HG02885 (cell line): Measurements from ENCODE around the gene CACNB4.
"Not testable (repeated sequence)": the region's sequence is repeated elsewhere in the genome, so short reads cannot be mapped to it uniquely, and the experiment has no call there.

Experiments used
- ATAC-seq: cut with Tn5 transposase; IDR thresholded peaks from one replicate; pipeline ENCODE4 v1.9.1; 2021; ENCODE audit warnings: mild to moderate bottlenecking; ENCODE audit not compliant: unreplicated experiment, poor library complexity

Gene CACNB4

GRCh38 chr2:152028182-152028862, 70.5 kb downstream of the CACNB4 start:
- peak; percentile 40 for ATAC-seq

- peak; percentile 95 for ATAC-seq
These were observed 73.1 kb downstream of the CACNB4 start for GRCh38 chr2:152025678-152026287.

- ATAC-seq: no peak
These were observed 74.4 kb downstream of the CACNB4 start for GRCh38 chr2:152024477-152024876.

GRCh38 chr2:152022090-152022489, 76.8 kb downstream of the CACNB4 start:
- no peak for ATAC-seq

DNA sequence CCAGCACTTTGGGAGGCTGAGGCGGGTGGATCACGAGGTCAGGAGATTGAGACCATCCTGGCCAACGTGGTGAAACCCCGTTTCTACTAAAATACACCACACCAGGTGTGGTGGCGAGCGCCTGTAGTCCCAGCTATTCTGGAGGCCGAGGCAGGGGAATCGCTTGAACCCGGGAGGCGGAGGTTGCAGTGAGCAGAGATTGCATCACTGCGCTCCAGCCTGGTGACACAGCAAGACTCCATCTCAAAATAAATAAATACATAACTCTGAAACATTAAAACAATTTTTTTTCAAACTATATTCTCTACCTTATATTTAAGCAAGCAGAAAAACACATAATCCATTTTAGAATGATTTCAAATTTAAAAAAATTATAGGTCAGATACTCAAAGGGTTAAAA, 77.8 kb downstream of the CACNB4 start:
- ATAC-seq: not testable (repeated sequence)

DNA sequence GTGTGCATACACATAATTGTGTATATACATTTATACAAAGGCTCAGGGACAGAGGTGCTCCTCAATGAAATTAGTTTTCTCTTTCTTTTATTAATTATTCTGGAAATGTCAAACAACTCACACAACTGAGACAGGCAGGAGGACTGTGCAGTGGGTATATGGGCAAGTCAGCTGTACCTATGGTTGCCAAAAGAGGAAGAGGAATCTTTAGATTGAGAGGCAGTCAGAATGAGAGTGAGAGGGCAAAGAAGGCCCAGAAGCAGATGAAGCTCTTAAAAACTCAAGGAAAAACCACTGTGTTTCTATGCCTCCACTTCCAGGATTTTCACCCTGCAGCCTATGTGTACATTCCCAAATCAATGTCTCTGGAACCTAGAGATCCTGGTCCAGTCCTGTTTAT, 79.1 kb downstream of the CACNB4 start:
- ATAC-seq: no peak

- ATAC-seq: no peak
These were observed 82.4 kb downstream of the CACNB4 start for GRCh38 chr2:152016181-152017120.

GRCh38 chr2:152015552-152015951, 83.3 kb downstream of the CACNB4 start:
- ATAC-seq: no peak

- no peak for ATAC-seq
These were observed 86.1 kb downstream of the CACNB4 start for GRCh38 chr2:152012697-152013096.

- no peak for ATAC-seq
These were observed 87.1 kb downstream of the CACNB4 start for GRCh38 chr2:152011724-152012123.

GRCh38 chr2:152005607-152006006, 93.2 kb downstream of the CACNB4 start:
- no peak for ATAC-seq

DNA sequence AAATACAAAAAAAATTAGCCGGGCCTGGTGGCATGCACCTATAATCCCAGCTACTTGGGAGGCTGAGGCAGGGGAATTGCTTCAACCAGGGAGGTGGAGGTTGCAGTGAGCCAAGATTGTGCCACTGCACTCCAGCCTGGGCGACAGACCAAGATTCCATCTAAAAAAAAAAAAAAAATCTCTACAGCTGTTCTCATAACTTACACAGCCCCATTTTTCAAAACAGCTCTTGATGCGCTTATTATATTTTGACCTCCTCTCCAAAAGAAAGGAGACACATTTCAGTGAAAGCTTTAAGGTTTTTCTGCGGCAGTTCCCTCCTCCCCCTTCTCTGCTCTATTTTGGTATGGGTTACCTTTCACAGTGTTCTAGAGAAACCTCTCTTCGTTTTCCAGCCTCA, 95.6 kb downstream of the CACNB4 start:
- ATAC-seq: not testable (repeated sequence)

- ATAC-seq: peak; percentile 81
These were observed 99.8 kb downstream of the CACNB4 start for GRCh38 chr2:151999053-151999452.

DNA sequence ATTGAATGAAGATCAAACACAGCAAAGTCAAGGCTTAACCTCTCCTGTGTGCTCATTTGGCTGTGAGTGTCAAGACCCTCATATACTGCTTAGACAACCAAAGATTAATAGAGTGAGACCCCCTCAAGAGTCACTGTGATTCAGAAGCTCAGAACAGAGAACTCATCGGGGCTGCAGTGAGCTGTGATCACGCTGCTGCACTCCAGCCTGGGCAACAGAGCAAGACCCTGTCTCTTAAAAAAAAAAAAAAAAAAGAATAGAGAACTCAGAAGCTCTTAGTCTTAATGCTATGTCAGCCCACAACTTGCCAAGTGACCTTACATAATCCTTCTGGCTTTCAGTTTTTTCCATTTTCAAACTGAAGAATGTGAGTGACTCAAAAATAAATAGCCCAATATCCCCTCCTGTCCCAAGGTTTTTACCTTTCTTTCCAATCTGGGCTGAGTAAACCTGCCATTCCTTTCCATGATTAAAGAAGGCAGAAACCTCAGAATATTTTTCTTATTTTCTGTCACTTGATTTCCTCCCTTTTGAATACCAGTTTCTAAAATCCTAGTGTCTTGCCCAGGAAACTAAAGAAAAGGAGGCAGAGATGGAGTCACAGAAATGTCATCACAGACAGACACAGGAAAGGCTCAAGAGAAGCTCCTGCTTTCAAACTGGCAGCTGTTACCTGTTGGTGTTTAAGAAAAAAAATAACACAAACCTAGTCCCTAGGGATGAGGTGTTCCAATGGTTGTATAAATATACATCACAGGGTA, 102.4 kb downstream of the CACNB4 start:
- ATAC-seq: no peak

DNA sequence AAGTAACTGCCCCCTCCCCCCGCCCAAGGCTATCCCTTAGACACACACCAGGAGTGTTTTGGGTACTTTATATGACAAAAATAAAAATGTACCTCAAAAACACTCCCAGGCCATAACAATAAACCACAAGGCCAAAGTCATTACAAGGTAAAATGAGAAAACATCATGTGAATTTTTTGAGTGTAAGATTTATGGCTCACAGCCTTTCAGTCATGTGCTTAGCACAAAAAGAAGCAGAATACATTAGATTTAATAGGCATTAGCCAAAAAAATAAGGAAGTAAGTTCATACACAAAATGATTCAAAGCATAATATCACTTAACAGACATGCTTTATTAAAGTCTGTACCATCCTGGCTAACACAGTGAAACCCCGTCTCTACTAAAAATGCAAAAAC, 103.7 kb downstream of the CACNB4 start:
- no peak for ATAC-seq

GRCh38 chr2:151994178-151994577, 104.7 kb downstream of the CACNB4 start:
- not testable (repeated sequence) for ATAC-seq

DNA sequence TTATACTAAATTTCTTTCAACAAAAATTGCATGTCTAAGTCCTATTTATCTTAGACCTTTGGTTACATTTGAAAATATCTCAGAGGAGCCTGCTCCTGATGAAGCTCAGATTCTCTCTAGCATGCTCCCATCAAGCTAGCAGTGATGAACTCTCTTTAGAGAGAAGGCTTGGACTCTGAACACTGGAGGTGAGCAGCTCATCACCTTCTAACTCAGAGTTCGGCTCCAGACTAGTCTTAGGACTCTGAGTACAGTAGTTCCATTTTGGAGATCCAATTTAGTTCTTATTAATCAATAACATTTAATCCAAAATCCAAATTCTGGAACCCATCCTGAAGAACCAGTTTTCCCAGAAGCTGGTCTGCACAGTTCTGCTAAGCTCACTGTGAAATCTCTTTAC, 107.8 kb downstream of the CACNB4 start:
- ATAC-seq: no peak

DNA sequence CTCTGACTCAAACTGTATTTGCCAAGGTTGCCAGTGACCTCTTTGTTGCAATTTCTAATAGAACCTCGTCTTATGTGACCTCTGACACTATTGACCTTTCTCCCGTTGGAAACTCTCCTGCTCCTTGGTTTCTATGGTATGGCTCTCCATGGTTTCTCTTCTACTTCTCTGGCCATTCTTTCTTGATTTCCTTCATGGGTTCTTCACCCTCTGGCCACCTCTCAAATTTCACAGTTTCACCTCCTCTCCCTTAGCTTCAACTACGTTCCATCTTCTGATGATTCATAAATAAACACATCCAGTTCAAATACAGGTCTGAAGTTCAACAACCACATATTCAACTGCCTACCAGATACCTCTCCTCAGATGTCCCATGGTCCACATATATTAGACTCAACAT, 109.5 kb downstream of the CACNB4 start:
- no peak for ATAC-seq

GRCh38 chr2:151987484-151987883, 111.4 kb downstream of the CACNB4 start:
- no peak for ATAC-seq

DNA sequence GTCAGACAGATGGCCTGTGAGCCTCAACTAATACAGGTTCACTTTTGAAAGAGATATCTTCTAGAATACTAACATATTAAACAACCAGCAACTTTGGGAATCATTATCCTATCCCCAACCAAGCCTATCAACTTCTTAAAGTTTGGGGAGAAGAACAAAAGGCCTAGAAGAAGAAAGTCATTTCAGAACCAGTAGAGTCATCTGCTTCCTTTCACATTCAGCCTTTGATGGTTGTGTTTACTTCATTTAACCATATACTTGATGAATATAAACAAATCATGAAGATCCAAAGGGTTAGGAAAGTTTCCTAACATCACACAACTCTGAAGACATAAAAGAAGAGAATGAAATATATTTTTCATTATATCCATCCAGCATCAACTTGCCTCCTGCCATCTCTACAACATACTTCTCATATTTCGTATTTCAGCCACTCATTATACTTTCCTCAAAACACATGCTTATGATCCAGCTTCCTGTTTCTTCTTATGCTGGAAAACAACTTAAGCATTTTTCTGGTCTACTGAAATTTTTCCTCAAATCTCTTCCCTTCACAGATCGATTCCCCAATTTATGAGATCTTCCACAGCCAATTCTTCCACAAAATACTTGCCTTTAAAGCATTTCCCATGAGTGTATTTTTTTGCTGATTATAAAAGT, 114.3 kb downstream of the CACNB4 start:
- ATAC-seq: no peak
